GM12874 (cell line): ENCODE data around the gene B3GALT6.

Experiments
- CTCF ChIP-seq: IDR thresholded peaks from 2 replicates; pipeline ENCODE4 v1.5.1; 2011; ENCODE audit warnings: low read depth, mild to moderate bottlenecking, control low read depth, low read length, moderate library complexity; ENCODE audit not compliant: insufficient read depth

Gene B3GALT6

GRCh38 chr1:1238702-1239178 lies 6.7 kb downstream of the B3GALT6 start:
- no peak for TF ChIP-seq CTCF

- TF ChIP-seq CTCF = no peak
Observed at GRCh38 chr1:1239227-1239613, 7.2 kb downstream of the B3GALT6 start.

- no peak for TF ChIP-seq CTCF
Observed at GRCh38 chr1:1239614-1240347, 7.7 kb downstream of the B3GALT6 start.

DNA sequence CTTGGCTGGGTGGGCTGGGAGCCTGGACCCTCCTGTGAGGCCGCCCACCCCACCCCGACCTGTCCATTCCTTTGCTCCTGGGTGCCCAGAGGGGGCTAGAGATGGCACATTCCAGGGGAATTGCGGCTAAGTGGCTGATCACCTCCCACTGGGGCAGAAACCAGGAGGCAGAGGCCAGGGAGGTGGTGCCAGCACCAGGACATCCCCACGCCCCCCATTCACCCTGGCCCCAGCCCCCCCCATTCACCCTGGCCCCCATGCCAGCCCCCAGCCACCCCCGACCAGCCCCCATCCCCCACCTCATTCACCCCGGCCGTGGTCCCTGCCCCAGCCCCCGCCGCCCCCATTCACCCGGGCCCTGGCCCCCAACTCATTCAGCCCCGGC lies 8.3 kb downstream of the B3GALT6 start:
- no peak for TF ChIP-seq CTCF

DNA sequence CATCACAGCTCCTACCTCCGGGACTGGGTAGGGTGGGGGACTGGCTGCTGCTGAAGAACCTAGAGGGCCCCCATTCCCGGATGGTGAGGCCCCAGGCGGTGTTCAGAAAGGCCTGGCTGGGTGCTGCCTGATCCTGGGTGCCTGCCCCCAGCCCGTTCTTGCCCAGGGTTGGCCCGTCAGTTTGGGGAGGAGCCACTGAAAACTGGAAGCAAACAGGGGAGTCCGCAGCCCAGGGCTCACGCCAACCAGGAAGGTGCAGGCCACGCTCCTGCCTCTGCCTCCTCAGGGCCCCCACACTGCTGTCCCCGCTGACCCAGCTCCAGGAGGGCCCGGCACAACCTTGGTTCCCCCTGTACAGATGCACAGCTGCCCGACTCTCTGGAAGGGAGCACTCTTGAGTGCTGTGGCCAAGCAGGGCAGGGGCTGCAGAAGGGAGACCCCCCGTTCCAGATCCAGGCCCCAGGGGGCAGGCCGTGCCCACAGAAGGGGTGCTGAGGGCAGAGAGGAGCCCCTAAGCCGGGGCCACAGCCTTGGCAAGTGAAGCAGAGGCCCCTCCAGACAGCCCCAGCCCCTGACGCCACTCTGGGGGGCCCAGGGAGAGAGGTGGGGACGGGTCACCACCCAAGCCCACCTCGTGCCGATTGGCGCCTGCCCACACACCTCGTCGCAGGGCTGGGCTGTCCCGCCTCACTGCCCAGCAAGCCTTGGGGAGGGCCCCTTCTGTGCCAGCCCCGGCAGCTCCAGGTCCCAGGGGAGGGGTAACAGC lies 9.0 kb downstream of the B3GALT6 start:
- TF ChIP-seq CTCF = no peak

DNA sequence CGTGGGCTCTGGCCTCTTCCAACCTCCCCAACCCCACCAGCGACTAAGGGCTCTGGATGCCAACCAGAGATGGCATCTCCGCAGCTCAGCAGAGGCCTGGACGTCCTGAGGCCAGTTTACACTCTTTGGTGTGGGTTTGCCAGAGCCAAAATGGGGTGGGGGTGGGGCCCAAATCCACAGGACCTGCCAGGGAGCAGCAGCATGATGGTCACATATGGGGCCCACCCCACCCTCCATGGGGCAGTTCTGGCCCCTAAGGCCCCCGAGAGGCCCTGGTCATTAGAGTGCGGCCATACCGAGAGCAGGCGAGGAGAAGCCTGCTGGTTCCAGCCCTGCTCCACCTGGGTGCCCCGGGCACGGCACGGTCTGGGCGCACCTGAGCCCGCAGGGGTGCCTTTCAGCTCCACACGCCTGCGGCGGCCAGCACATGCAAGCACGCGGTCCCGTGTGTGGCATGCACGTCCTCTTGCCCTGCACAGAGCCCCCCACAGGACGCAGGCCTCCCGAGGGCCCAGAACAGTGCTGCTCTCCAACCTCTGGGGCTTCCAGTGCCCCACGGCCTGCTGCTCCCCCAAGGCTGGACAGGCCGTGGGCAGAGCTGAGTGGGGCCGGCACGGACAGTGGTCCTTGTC lies 9.7 kb downstream of the B3GALT6 start:
- TF ChIP-seq CTCF = no peak
